K562 (cell line): ENCODE results near the gene MTARC2. TPM values are rescaled to one million over a fixed set of nuclear protein-coding genes. Genes with fewer than 3 reads are reported as not detected.

Experiments
- ELF1 ChIP-seq: fragments of 200-800 bp; sonication (Bioruptor generic); IDR thresholded peaks from 2 replicates; pipeline ENCODE4 v1.6.1; 2016; ENCODE audit warnings: missing genetic modification characterization, missing compliant biosample characterization
- ETV1 ChIP-seq: fragments of 450-650 bp; conservative IDR thresholded peaks from 2 replicates; pipeline ENCODE4 v1.6.1; 2016; ENCODE audit warnings: missing genetic modification characterization, control low read depth, low read depth, missing compliant biosample characterization
- HEY1 ChIP-seq: fragments of 250-450 bp; sonication (Bioruptor Pico); IDR thresholded peaks from 2 replicates; pipeline ENCODE4 v1.5.0; 2020; ENCODE audit warnings: mild to moderate bottlenecking, moderate library complexity, borderline replicate concordance
- KDM4B ChIP-seq, 2 experiments: fragments of 450-650 bp in 1 of 2; sonication (generic) in 1 of 2; IDR thresholded peaks; 2 replicates each; pipeline ENCODE4 v1.6.1; 2016 to 2017; ENCODE audit warnings: borderline replicate concordance in 2 of 2, antibody characterized with exemption in 1 of 2, low read depth in 1 of 2, mild to moderate bottlenecking in 1 of 2
- MLLT1 ChIP-seq, 2 experiments: fragments of 450-650 bp; IDR thresholded peaks; 2 replicates each; pipeline ENCODE4 v1.6.1; 2016
- POLR2B ChIP-seq: fragments of 450-650 bp; IDR thresholded peaks from 2 replicates; pipeline ENCODE4 v1.6.1; 2018; ENCODE audit warnings: low read depth; ENCODE audit not compliant: partially characterized antibody
- SMC3 ChIP-seq: conservative IDR thresholded peaks from 2 replicates; pipeline ENCODE4 v1.6.1; 2011; ENCODE audit warnings: low read depth, low read length, improper control_type of control experiment; ENCODE audit not compliant: insufficient read depth
- THAP12 ChIP-seq: fragments of 250-450 bp; sonication (Bioruptor Pico); IDR thresholded peaks from 2 replicates; pipeline ENCODE4 v1.9.0; 2021; ENCODE audit warnings: mild to moderate bottlenecking, inconsistent platforms
- ZBTB40 ChIP-seq, 2 experiments: fragments of 450-650 bp in 1 of 2; sonication (generic) in 1 of 2; formaldehyde crosslinking in 1 of 2; IDR thresholded peaks; 2 replicates each; pipeline versions ENCODE4 v1.7.1 to v1.9.0; 2016 to 2022; ENCODE audit warnings: inconsistent platforms in 1 of 2, mild to moderate bottlenecking in 1 of 2, missing genetic modification reagents in 1 of 2
- ZHX1 ChIP-seq: fragments of 150-350 bp; conservative IDR thresholded peaks from 2 replicates; pipeline ENCODE4 v1.6.1; 2014; ENCODE audit warnings: low read length
- ZNF41 ChIP-seq: fragments of 250-450 bp; sonication (Bioruptor Pico); conservative IDR thresholded peaks from 2 replicates; pipeline ENCODE4 v1.4.0; 2020; ENCODE audit warnings: mild to moderate bottlenecking
- polyA plus RNA-seq, 8 experiments: library from polyadenylated mRNA; depleted of rRNA in 4 of 8; stranded (reverse) in 5 of 8; unstranded in 3 of 8; fragments of >200 nt; fragmentation: Nextera tagmentation in 2 of 8; fragmentation: Illumina TruSeq in 1 of 8; extraction: Ambion mirVana in 2 of 8; extraction: Trizol in 1 of 8; gene quantifications; 2 replicates each; pipeline versions ENCODE4 v1.2.1 to v1.2.3, GENCODE V29; 2011 to 2014; ENCODE audit warnings: inconsistent platforms in 1 of 8, missing spikeins in 1 of 8
- total RNA-seq, 7 experiments: library from RNA; depleted of rRNA in 6 of 7; stranded (reverse); fragments of >200 nt in 6 of 7; fragmentation: Illumina TruSeq in 2 of 7; extraction: Trizol in 2 of 7; gene quantifications; 2 replicates each; pipeline versions ENCODE4 v1.2.1 to v1.2.3, GENCODE V29; 2011 to 2021; ENCODE audit warnings: low replicate concordance in 1 of 7

The MTARC2 gene
- total and polyA plus RNA-seq, 9 of the 15 experiments (the other 6 are each of a cell fraction or from before 2014, with no cell fraction given): 0.03 to 0.35 TPM; not detected in 7

GRCh38 chr1:220733086-220733601 is 15.0 kb upstream of the MTARC2 start (continued):
- TF ChIP-seq ZHX1: no peak
- peak; percentile 51; the same call in 1 of the 2 replicates for TF ChIP-seq SMC3
- TF ChIP-seq POLR2B: no peak
- no peak for TF ChIP-seq KDM4B (IDR thresholded peaks at IDR 0.05; ENCODE audit: borderline replicate concordance in 2 of 2, low read depth in 1 of 2)
- peak; percentile 86 for TF ChIP-seq ETV1 (tag)
- peak; percentile 75 for TF ChIP-seq ZBTB40 (IDR thresholded peaks at IDR 0.05)
- TF ChIP-seq ZBTB40 (CRISPR knock-in tag; IDR thresholded peaks at IDR 0.05): no peak
- TF ChIP-seq HEY1 (CRISPR knock-in tag): no peak
- peak; percentile 84 for TF ChIP-seq ELF1 (tag)
- no peak for TF ChIP-seq THAP12 (CRISPR knock-in tag)
- no peak for TF ChIP-seq MLLT1 (IDR thresholded peaks at IDR 0.05)
- no peak for TF ChIP-seq ZNF41 (CRISPR knock-in tag)
